ENCODE data around the gene RBM33.

The RBM33 gene

DNA sequence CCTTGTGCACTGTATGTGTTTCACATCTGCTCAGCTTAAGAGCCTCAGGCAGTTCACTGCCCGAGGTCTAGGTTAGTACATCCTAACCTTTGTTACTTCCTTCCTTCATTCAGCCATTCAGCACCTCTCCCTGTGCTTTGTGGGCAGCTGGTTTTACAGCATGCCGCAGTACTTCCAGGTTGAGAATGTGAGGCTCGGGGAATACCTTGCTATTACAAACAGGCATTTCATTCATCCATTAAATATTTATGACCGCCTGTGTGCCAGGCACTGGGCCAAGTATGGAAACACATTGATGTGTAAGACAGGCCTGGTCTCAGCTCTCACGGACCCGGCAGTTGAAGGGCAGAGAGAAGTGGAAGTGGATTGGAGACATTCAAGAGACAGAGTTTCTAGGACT is 85.4 kb downstream of the RBM33 start:
- DNase-seq, result no peak

DNA sequence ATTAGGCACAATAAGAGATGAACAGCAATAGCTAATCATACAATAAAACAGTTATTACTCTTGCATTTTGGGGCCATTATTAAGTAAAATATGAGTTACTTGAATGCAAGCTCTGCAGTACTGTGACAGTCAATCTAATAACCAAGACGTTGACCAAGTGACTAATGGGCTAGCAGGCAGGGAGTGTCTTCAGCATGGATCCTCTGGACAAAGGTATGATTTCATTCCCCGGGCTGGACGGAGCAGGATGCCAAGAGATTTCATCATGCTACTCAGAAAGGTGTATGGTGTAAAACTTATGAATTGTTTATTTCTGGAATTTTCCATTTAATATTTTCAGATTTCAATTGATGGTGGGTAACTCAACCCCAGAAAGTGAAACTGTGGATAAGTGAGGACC is 86.9 kb downstream of the RBM33 start:
- DNase-seq, result no peak

DNA sequence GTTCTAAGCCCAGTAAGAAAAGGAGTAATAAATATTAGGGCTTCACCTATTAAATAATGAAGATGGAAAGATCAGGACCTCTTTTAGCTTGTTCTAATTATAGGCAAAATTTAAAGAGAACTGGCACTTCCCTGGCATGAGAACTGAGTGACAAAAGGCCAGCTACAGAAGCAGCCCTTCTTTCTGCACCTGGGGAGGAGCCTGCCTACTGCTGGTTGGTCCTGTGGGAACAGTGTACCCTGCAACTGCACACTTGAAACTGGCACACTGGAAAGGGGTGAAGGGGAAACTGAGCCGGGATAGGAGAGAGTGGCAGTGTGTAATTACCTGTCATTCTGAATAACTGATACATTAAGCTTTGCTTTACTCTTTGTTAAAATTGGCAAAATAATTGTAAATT is 87.4 kb downstream of the RBM33 start:
- no peak for DNase-seq

DNA sequence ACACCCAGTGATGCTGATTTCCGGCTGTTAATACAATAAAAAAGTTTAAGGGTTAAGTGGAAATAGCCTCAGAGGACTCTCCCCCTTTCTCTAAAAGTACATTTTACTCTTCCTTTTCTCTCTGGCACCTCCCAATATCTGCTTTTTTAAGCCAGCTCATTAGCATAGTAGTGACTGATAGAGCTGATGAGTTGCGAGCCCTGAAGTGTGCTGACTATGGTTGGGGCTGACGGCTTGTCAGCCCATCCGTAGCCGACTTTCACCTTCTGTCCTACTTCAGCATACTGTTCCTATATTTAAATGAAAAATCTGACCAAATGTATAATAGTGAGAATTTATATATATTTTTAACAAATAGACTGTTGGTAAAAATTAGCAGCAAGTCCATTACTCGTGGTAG is 87.8 kb downstream of the RBM33 start:
- no peak for DNase-seq

DNA sequence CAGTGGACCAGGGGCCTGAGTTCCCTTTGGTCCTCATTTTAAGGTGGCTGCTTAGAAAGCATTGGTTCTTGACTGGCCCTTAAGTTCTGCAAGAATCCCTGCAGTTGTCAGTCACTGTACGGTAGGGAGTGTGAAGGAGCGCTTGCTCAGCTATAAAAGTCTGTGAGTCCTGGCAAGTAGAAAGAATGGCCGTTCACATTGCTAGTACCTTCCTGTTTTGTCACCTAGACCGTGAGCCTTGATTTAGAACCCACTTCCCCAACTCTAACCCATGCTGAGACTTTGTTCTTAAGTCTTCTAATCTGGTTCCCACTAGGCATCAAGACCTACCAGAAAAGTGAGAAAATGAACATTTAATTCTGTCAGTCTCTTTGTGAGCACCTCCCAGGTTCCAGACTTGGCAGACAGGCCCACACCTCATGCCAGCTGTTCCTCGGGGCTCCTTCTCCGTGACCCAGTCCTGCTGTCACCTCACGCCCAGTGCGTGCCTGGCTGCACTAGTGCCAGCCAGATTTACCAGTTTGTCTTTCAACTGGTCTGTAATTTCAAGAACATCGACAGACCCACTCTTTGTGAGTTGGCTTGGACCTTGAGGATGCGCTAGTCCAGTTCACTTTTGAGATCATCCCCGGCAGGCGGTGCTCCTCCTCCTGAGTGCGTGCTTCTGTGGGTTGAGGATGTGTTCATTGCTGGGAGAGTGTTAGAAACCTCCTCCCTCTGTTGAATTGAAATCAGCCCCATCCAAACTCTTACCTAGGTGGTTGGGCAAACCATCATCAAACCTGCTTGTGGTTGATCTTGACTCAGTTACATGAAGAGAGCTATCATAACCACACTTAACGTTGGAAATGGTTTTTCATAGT is 89.4 kb downstream of the RBM33 start:
- DNase-seq, result no peak

DNA sequence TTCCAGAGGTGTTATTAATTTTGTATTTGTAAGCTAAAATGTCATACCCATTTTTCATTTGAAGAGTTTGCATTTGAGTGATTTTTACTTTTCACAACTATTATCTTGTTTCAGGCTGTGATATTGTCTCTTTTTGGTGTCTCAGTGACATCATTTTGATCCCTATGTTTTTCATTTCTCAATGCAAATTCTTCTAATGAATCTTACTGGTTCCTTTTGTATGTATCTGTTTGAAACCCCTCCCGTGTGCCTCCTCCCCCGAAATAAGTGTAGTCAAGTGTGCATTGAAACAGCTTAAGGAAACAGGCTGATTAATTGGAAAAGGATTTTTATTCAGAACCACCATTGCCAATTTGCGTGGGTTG is 90.0 kb downstream of the RBM33 start:
- no peak for DNase-seq

DNA sequence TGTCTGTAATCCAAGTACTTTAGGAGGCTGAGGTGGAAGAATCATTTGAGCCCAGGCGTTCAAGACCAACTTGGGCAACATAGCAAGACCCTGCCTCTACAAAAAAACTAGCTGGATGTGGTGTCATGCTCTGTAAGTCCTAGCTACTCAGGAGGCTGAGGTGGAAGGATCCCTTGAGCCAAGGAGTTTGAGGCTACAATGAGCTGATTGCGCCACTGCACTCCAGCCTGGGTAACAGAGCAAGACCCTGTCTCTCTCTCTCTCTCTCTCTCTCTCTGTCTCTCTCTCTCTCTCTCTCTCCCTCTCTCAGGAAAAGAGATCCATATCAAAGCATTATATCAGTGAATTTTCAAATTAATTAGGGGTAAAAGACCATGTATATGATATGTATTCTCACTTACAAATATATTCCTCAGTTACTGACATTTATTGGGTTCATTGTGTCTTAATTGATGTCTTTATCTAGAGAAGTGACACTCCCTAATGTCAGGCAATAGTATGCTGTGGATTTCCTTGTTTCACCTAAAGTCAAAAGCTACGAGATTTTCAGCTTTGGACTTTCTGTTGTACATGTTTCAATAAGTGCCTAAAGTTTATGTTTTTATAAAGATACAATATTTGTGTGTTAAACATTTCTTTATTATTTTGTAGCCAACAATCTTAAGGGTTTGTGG is 91.1 kb downstream of the RBM33 start:
- DNase-seq, result no peak

DNA sequence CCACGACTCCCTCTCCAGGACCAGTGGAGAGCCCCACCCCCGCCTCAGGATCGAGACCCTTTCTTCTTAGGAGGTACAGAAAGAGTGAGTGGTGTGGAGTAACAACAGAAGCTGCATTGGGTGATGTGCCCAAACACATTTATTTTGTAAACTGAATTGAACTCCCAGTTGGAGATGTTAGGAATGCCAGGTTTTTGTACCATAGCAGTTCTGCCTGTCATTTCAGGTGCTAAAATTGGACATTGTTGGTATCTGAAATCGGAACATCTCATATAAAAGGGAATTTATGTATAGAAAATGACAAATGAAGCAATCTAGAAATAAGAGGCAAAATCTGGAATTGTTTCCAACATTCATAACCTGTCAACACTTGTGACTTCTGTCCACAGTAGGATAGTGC is 93.1 kb downstream of the RBM33 start:
- DNase-seq, result no peak

DNA sequence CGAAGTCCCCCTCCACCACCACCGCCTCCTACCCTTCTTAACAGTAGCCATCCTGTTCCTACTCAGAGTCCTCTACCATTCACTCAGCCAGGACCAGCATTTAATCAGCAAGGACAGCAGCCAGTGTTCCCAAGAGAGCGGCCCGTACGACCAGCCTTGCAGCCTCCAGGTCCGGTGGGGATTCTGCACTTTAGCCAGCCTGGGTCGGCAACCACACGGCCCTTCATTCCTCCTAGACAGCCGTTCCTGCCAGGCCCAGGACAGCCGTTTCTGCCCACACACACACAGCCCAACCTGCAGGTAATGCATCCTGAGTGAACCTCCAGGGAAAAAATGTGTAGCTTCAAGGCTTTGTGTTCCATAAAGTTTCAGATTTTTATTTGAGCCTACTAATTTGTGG is 93.6 kb downstream of the RBM33 start:
- DNase-seq, result no peak

DNA sequence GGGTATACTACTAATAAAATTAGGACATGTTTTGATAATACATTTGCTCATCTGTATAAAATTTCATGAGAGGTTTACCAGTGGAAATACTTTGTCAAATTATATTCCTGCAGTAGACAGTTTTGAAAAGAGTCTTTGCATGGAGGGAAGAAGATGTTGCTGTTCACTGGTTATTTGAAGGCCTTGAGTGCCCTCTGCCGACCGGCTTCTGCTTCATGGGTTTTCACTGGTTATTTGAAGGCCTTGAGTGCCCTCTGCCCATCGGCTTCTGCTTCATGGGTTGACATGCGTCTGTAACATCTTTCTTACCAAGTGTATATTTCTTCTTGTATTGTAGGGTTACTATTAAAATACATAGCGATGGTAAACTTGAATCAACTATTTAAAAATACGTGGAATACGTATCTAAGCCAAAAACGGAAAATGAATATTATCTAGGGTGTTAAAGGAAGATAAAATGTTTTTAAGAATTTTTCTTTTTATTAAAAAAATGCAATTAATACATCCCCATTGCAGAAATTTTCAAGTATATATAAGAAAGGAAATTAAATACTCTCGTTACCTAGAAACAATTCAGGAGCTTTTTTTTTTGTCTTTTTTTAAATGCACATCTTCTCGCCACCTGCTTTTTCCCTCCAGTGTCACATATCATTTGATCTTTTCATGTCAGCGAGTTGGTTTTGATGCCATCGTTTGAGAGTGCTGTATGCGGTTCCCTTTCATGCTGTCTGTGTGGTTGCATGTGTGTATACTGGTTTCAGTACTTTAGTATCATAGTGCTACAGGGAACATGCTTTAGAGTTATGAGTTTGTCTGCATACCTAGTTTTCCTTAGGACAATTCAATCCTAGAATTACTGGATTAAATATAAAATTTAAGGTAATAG is 94.4 kb downstream of the RBM33 start:
- no peak for DNase-seq

DNA sequence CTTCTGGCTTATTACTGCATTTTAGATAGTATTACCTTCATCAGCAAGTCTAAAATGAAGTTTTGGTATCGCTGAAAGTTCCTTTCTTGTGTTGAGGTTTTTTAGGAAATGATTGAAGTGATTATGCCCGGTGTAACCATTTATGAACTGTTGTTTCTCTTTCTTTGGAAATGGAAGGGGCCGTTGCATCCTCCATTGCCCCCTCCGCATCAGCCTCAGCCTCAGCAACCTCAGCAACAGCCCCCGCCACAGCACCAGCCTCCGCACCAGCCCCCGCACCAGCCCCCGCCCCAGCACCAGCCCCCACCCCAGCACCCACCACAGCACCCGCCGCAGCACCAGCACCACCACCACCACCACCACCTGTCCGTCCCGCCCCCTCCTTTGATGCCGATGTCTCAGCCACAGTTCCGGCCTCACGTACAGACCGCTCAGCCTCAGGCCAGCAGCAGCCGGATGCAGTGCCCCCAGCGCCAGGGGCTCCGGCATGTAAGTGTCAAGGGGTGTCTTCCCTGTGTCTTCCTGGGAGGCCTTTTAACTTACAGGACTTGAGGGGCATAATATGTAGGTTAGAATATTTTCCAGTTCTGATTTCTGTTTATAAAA is 95.2 kb downstream of the RBM33 start:
- no peak for DNase-seq

DNA sequence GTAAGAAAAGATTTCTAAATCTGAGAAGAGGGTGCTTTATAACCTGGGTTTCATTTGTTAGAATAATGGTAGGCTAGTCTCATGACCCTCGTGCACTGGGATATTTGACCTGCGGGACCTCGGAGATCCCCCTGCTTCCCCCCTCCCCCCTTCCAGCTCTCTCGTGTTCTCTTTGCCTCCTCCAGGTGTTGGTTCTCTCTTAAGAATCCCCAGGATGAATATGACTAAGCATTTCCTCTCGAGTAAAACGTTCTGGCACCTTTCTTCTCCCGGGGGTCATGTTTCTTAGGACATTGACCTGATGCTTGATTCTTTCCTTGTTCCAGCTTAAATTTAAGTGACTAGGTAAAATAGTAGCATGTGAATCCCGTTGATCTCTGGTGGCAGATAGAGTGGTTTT is 96.6 kb downstream of the RBM33 start:
- no peak for DNase-seq

DNA sequence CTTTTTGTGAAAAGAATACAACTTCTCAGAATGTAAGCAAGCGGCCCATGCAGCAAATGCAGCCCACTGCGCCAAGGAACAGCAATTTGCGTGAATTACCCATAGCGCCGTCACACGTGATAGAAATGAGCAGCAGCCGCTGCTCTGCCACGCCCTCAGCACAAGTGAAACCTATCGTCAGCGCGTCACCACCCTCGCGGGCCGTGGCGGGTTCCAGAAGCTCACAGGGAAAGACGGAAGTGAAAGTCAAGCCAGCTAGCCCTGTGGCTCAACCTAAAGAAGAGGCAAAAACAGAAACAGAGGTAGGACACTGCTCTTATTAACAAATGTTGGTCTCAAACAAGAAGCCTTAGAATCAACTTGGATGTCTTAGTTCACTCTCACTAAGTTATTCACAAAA is 97.3 kb downstream of the RBM33 start:
- no peak for DNase-seq

DNA sequence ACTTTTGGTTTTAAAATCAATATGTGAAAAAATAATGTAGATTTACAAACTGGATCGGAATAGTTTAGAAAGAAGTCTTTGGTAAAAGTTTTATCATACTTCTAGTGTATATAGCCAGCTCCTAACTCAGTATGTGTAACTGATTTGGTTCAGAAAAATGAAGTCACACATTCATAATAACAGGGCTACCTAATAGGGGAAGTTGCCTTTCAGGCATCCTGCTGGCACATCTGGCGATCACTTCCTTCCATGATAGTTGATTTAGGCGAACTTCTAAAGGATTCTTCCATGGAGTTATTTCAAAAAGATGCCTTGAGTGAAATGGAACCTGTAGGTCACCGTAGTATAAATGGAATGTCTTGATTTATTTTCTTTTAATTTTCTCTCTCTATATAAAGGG is 98.7 kb downstream of the RBM33 start:
- no peak for DNase-seq

DNA sequence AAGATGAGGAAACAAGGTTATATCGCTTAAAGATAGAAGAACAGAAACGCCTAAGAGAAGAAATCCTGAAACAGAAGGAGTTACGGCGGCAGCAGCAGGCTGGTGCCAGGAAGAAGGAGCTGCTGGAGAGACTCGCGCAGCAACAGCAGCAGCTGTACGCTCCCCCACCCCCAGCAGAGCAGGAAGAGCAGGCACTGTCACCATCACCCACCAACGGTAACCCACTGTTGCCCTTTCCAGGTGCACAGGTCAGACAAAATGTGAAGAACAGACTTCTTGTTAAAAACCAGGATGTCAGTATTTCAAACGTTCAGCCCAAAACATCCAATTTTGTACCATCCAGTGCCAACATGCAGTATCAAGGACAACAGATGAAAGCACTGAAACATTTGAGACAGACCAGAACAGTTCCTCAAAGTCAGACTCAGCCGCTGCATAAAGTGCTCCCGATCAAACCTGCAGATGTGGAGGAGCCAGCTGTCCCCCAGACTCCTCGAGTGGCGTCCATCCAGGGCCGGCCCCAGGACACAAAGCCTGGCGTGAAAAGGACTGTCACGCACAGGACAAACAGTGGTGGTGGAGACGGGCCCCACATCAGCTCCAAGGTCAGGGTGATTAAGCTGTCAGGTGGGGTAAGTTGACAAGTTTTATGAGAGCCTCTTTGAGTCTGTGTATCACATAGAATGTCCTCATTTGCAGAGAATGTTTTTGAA is 100.7 kb downstream of the RBM33 start:
- no peak for DNase-seq

DNA sequence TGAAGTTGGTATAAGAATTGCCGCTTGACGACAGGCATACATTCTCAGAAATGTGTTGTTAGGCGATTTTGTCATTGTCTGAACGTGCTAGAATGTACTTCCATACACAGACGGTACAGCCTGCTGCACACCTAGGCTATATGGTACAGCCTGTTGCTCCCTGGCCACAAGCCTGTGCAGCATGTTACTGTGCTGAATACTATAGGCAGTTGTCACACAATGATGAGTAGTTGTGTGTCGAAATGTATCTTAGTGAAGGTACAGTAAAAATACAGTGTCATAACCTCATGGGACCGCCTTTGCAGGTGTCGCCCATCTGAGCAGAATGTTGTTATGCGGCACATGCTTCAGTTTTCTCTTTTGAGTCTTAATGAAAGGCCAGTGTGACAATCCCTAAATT is 101.3 kb downstream of the RBM33 start:
- no peak for DNase-seq

DNA sequence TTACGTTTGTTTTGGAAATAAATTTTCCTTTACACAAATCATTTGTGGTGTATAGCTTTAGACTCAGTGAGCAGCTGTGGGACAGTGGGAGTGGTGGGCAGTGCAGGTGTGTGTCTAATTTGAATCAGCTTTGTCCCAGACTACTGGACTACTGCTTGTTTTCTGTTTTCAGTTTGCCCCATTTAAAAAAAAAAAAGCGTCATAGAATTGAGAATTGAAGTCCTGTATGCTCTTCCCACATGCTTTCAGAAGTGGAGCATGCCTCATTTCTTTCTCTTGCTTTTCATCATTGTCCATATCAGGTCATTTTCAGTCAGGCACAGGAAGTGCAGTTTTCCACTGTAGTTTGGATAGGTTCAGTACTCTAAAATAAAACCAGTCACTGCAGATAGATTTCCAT is 101.7 kb downstream of the RBM33 start:
- no peak for DNase-seq

DNA sequence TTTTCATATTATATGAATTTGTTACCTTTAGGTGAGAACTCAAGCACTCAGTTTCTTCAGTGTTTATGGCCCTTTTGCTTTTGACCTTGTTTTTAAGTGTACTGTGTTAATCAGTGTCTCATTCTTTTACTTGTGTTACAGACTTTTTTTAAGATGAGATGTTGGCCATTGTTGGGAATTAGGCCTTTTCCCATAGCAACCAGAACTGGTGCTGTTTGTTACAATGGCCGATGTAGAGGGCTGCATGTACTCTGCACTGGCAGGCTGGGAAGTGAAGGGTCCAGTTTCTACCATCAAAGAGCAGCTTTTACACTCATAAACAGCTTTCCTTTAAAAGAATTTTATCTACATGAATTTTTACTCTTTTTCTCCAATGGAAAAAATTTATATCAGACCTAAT is 102.7 kb downstream of the RBM33 start:
- no peak for DNase-seq

DNA sequence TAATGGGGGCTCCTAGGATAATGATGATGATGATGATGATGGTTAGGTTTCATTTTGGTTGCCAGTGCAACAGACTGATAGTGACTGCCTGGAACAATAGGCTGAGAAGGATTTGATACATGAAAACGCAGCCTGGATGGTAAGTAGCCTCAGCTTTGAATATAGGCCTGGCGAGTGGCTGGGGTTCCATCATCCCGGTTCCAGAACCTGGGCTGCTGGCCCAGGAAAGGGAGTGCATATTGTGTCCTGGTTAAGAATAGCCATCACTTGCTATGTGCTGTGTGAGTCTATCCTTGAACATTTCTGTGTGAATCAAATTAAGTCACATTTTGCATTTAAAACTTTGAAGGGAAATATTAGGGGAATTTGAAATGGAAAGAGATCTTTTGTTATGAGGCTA is 105.1 kb downstream of the RBM33 start:
- no peak for DNase-seq

DNA sequence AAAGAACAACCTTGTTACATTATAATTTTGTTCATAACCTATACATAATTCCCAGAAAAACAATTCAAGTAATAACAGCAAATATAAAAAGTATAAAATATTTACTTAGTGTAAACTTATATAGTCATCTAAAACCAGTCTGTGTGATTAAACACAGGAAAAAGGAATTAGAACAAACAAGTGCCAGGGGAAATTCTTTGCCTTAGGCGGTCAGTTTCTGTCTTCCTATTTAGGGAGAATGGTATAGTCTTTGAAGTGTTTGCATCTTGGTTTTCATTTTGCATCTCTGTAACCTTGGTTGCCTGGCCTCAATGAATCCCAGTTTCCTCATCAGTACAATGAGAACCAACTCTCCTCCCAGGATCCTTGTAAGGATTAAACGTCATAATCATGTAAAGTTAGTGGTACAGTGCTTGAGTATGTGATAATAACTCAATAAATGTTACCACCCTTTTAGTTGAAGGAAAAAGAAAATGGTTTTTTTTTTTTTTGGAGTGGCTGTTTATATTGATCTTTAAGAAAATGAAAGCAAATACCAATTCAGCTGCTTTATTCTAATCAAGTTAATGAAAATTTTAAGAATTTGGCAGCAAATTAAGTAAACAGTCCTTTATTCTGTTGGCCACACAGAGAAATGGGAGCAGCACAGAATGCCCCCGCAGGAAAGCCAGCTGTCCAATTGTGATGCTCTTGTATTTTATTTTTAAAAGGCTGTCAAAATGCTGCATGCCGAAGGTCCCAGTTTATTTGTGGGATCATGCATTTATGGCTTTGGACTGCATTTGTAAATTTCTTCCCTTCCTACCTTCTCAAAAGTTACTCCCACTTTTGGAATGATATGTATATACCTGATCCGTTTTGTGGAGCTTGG is 106.0 kb downstream of the RBM33 start:
- DNase-seq, result no peak

DNA sequence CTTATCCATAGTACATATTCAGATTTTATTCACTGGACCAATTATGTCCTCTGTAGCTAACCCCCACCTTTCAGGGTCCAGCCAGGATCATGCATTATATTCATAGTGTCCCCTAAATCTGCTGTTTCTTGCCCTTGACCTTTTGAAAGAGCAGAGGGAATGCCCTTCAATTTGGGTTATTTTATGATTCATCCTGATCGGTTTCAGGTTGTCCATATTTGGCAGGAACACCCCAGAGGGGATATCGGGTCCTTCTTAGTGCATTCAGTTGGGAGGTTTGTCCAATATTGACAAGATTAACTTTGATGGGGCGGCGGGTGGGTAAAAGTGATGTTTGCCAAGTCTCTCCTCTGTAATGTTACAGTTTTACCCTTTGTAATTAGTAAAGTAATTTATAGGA is 106.9 kb downstream of the RBM33 start:
- DNase-seq, result no peak

Data from NCI-H2081 treated with DMSO at 0.1 percent for 48 hours (cell line).